Vagina (tissue), 2 donors: Measurements from ENCODE around the gene UGT2B10. TPM values are rescaled to one million over a fixed set of nuclear protein-coding genes. Genes with fewer than 3 reads are reported as not detected.

Experiments
- DNase-seq, 2 donors: peaks; one replicate each; pipeline ENCODE4 v3.0.0-alpha.2; 2017; ENCODE audit errors: extremely low spot score in 2 of 2
- H3K27ac ChIP-seq: fragments of 200-600 bp; sonication (generic); one replicate; pipeline ENCODE4 v1.5.1; 2019
- H3K27me3 ChIP-seq: fragments of 200-600 bp; sonication (generic); one replicate; pipeline ENCODE4 v1.5.1; 2019
- H3K36me3 ChIP-seq, 2 donors: fragments of 200-600 bp; sonication (generic); one replicate each; pipeline ENCODE4 v1.5.1; 2017 to 2019
- H3K4me1 ChIP-seq: fragments of 200-600 bp; sonication (generic); one replicate; pipeline ENCODE4 v1.5.1; 2019
- H3K4me3 ChIP-seq, 2 donors: fragments of 200-600 bp; sonication (generic); 1 replicate in 1 of 2; 2 replicates in 1 of 2; pipeline ENCODE4 v1.5.1; 2016 to 2019
- H3K9me3 ChIP-seq: fragments of 200-600 bp; sonication (generic); one replicate; pipeline ENCODE4 v1.5.1; 2019
- CTCF ChIP-seq, 3 experiments: fragments of 450-650 bp in 2 of 3; fragments of 200-600 bp in 1 of 3; sonication (generic) in 1 of 3; IDR thresholded peaks; one replicate each; pipeline ENCODE4 v1.5.1; 2017 to 2019; ENCODE audit warnings: antibody characterized with exemption in 3 of 3, mild to moderate bottlenecking in 2 of 3, moderate library complexity in 2 of 3
- POLR2A ChIP-seq, 2 donors: fragments of 450-650 bp; IDR thresholded peaks; one replicate each; pipeline ENCODE4 v1.6.1; 2017; ENCODE audit warnings: antibody characterized with exemption in 2 of 2, mild to moderate bottlenecking in 2 of 2, moderate library complexity in 2 of 2
- POLR2AphosphoS5 ChIP-seq, 2 donors: sonication (generic); formaldehyde crosslinking; IDR thresholded peaks; one replicate each; pipeline ENCODE4 v1.9.0; 2017; ENCODE audit warnings: antibody characterized with exemption in 2 of 2, mild to moderate bottlenecking in 2 of 2, low read depth in 1 of 2; ENCODE audit not compliant: insufficient read depth in 1 of 2
- intact Hi-C: fragments of 100-400 bp; cut with DNase I; formaldehyde crosslinking; loops from one replicate; pipeline ENCODE4 v1.15.1; 2023
- small RNA-seq: library from RNA; depleted of rRNA; stranded (forward); fragments of <200 nt; gene quantifications from one replicate; pipeline ENCODE3, GENCODE V24; 2016
- total RNA-seq: library from RNA; depleted of rRNA; stranded (reverse); fragments of >200 nt; gene quantifications from one replicate; pipeline ENCODE4 v1.2.3, GENCODE V29; 2016

The UGT2B10 gene
- total RNA-seq, 1 donor from 2014 or later, result not detected

- Histone ChIP-seq H3K27me3 (no peaks in the 10 kb centered on the region), H3K4me1 (no peaks in the 10 kb centered on the region), H3K9me3 (no peaks in the 10 kb centered on the region), H3K4me3 (no peak overlapping the region), H3K27ac (no peak overlapping the region), H3K36me3 (no peaks in the 10 kb centered on the region)
- DNase-seq, result no peak
- TF ChIP-seq POLR2AphosphoS5 (IDR thresholded peaks at IDR 0.05; ENCODE audit: insufficient read depth in 1 of 2, low read depth in 1 of 2) (no peak), POLR2A (IDR thresholded peaks at IDR 0.05) (no peak), CTCF (IDR thresholded peaks at IDR 0.05) (no peak)
- intact Hi-C loops, result no loop called here
Measured at GRCh38 chr4:68878048-68878447, 62.3 kb downstream of the UGT2B10 start.

Small RNA genes within 50 kb of the gene (small RNA-seq; reads per million reads assigned to genes)
- gene AC021146.4, result not detected
- gene AC021146.9, result not detected

Other genes starting within 250 kb of the UGT2B10 start
- gene UGT2B17, start 239.7 kb upstream of the UGT2B10 start, total RNA-seq, result not detected
- not detected for gene UGT2B15, start 145.3 kb upstream of the UGT2B10 start, total RNA-seq
- not detected for gene UGT2A3, start 135.8 kb downstream of the UGT2B10 start, total RNA-seq